Measurements from ENCODE around the gene TMPRSS11E.

Gene TMPRSS11E

GRCh38 chr4:68518889-68519288, 71.6 kb downstream of the TMPRSS11E start:
- no peak for TF ChIP-seq GATA2 (IDR thresholded peaks at IDR 0.05; ENCODE audit: low read depth, low read length)
- no peak for TF ChIP-seq GATA3 (IDR thresholded peaks at IDR 0.05; ENCODE audit: low read depth, low read length)

DNA sequence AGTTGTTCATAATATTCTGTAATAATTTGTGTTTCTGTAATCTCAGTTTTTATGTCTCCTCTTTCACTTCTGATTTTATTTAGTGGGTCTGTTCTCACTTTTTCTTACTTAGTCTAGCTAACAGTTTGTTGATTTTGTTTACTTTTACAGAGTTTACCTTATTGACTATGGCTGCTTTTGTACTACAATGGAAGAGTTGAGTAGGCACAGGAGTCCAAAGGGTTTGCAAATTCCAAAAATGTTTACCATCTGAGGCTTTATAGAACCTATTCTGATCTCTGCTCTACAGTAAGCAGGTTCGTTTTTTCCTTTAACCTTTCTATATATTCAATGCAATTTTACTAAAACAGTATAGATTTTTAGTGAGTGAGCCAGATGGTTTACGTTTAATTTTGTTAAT, 73.7 kb downstream of the TMPRSS11E start:
- TF ChIP-seq GATA2 (IDR thresholded peaks at IDR 0.05; ENCODE audit: low read depth, low read length) (no peak), GATA3 (IDR thresholded peaks at IDR 0.05; ENCODE audit: low read depth, low read length) (no peak)

DNA sequence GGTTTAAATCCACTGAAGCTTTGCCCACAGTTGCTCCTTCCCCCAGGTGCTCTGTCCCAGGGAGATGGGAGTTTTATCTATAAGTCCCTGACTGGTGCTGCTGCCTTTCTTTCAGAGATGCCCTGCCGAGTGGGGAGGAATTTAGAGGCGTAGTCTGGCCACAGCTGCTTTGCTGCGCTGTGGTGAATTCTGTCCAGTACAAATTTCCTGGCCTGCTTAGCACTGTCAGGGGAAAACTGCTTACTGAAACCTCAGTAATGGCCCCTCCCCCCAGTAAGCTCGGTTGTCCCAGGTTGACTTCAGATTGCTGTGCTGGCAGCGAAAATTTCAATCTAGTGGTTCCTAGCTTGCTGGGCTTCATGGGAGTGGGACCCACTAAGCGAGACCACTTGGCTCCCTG, 88.7 kb downstream of the TMPRSS11E start:
- no peak for TF ChIP-seq GATA3 (IDR thresholded peaks at IDR 0.05; ENCODE audit: low read depth, low read length)
- no peak for TF ChIP-seq GATA2 (IDR thresholded peaks at IDR 0.05; ENCODE audit: low read depth, low read length)

DNA sequence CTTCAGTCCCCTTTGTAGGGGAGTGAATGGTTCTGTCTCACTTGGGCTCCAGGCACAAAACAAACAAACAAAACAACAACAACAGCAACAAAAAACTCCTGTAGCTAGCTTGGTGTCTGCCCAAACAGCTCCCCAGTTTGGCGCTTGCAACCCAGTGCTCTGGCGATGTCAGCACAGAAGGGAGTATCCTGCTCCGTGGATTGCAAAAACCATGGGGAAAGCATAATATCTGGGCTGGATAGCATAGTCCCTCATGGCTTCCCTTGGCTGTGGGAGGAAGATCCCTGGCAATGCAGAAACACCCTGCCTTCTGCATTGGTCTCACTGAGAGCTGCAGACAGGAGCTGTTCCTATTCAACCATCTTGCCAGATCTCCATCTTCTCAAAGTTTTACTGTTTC, 89.1 kb downstream of the TMPRSS11E start:
- TF ChIP-seq GATA3 (IDR thresholded peaks at IDR 0.05; ENCODE audit: low read depth, low read length), result no peak
- TF ChIP-seq GATA2 (IDR thresholded peaks at IDR 0.05; ENCODE audit: low read depth, low read length), result no peak
